LNCAP (cell line): ENCODE measurements around the gene ZNF507.

Experiments used
- TF ChIP-seq, protein P1 (sequence below): fragments of 450-650 bp; IDR thresholded peaks from 2 replicates; pipeline ENCODE4 v1.5.1; 2017; ENCODE audit warnings: mild to moderate bottlenecking

ZNF507 gene

DNA sequence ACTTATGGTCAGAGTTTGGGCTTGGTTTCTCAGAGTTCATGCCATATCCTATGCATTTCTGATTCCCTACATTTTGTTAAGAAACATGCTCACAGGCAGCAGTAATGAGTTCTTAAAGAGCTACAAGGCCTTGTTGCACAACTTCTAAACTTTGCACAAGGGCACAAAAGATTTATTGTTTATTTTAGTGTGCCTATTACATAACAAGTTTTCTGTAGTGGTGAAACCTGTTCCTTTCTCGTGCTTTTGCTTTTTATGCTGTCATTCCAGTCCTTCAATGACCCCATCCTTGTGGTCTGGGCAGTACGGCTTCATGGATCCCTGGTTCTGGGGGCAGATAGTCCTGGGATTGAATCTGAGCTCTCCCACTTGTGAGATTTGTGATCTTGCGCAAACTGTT lies 17.8 kb downstream of the ZNF507 start:
- TF ChIP-seq, protein P1, sequence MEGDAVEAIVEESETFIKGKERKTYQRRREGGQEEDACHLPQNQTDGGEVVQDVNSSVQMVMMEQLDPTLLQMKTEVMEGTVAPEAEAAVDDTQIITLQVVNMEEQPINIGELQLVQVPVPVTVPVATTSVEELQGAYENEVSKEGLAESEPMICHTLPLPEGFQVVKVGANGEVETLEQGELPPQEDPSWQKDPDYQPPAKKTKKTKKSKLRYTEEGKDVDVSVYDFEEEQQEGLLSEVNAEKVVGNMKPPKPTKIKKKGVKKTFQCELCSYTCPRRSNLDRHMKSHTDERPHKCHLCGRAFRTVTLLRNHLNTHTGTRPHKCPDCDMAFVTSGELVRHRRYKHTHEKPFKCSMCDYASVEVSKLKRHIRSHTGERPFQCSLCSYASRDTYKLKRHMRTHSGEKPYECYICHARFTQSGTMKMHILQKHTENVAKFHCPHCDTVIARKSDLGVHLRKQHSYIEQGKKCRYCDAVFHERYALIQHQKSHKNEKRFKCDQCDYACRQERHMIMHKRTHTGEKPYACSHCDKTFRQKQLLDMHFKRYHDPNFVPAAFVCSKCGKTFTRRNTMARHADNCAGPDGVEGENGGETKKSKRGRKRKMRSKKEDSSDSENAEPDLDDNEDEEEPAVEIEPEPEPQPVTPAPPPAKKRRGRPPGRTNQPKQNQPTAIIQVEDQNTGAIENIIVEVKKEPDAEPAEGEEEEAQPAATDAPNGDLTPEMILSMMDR = no peak

DNA sequence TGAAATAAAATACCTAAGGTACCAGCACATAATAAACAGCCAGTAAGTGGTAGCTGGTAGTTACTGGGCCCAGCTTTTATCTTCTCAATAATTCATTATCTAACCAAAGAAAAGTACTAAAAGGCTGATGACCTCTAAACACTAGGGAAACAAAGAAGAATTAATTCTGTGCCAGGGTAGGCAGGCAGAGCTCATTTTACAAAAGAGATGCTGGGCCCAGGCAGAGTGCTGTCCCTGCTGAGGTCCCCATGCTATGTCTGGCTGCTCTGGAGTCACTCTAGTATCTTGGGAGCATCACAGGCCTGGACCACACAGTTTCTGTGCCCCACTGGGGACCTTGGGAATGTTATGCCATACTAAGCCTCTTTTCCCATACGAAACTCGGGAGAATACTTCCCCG lies 18.2 kb downstream of the ZNF507 start:
- TF ChIP-seq, protein P1 = no peak

DNA sequence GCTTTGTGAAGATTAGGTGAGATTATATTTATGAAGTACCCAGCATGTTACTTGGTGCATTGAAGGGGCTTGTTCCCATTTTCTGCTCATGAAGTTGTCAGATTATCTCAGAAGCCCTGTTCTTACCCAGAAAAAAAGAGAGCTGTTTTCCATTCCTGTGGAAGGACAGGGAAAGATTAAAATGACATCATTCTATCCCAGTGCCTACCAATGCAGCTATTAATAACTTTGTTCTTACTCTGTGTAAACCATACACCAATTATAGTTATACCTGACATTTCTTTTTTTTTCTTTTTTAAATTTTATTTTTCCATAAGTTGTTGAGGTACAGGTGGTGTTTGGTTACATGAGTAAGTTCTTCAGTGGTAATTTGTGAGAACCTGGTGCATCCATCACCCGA lies 18.6 kb downstream of the ZNF507 start:
- TF ChIP-seq, protein P1 = no peak

DNA sequence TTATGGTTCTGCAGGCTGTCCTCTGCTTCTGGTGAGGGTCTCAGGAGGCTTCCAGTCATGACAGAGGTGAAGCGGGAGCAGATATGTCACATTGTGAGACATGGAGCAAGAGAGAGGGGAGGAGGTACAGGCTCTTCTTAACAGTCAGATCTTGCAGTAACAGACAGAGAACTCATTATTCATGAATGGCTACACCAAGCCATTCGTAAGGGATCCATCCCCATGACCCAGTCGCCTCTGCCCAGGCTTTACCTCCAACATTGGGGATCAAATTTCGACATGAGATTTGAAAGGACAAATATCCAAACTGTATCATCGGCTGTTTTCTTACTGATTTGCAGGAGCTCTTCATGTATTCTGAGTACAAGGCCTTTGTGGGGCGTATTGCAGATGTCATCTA lies 21.7 kb downstream of the ZNF507 start:
- TF ChIP-seq, protein P1 = no peak

DNA sequence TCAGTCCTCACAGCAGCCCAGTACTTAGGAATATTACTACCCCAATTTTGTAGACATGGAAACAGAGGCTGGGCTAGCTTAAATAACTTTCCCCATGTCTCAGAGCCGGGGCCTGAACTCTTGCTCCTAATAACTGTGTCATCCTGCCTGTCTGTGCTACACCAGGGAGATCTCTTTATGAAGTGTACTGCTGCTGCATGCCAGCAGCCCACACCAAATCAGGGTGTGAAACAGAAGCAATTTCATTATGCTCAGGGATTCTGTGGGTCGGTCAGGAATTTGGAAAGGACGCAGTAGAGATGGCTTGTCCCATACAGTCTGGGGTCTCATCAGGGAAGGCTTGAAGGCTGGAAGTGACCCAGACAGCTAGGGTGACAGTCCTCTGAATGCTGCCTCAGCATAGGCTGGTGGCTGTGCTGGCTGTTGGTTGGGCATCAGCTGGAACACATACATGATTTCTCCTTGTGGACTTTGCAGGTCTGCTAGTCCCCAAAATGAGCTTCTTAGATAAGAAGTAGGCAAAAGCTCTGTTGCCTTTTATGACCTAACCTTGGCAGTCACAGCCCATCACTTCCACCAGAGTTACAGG lies 22.6 kb downstream of the ZNF507 start:
- TF ChIP-seq, protein P1 = no peak

- TF ChIP-seq, protein P1 = no peak
These were observed 23.4 kb downstream of the ZNF507 start for GRCh38 chr19:32368787-32369186.

GRCh38 chr19:32372726-32373517 lies 27.5 kb downstream of the ZNF507 start:
- TF ChIP-seq, protein P1 = no peak
